ENCODE measurements around the gene ETV5. TPM values are rescaled to one million over a fixed set of nuclear protein-coding genes. Genes with fewer than 3 reads are reported as not detected.

The ETV5 gene
- total RNA-seq, 1 experiment from 2014 or later = 16.2 TPM

GRCh38 chr3:186046838-186047237 is 62.1 kb downstream of the ETV5 start:
- Mint-ChIP-seq H3K9me3 (ENCODE audit: unreplicated experiment) (no peaks in the 10 kb centered on the region), H3K27ac (ENCODE audit: unreplicated experiment) (no peak overlapping the region), H3K4me3 (ENCODE audit: unreplicated experiment) (no peak overlapping the region), H3K4me1 (ENCODE audit: low read depth, unreplicated experiment) (no peaks in the 10 kb centered on the region), H3K36me3 (ENCODE audit: insufficient read depth, unreplicated experiment) (no peaks in the 10 kb centered on the region), H3K27me3 (ENCODE audit: insufficient read depth, unreplicated experiment) (peaks cover 14% of the 10 kb centered on the region)
- DNase-seq = no peak
- Histone ChIP-seq H3K4me3 (ENCODE audit: low read depth, low read length) (no peak overlapping the region), H3K27me3 (replicated peaks; ENCODE audit: control insufficient read depth, insufficient read depth, low read length) (no peaks in the 10 kb centered on the region; the same call in 1 of the 2 replicates), H3K9me3 (no peaks in the 10 kb centered on the region), H3K36me3 (ENCODE audit: control insufficient read depth, insufficient read depth, low read length) (no peaks in the 10 kb centered on the region), H3K4me1 (no peaks in the 10 kb centered on the region)
- intact Hi-C loops (cut with micrococcal nuclease; ENCODE audit: unreplicated experiment) = no loop called here
- TF ChIP-seq, protein P1, sequence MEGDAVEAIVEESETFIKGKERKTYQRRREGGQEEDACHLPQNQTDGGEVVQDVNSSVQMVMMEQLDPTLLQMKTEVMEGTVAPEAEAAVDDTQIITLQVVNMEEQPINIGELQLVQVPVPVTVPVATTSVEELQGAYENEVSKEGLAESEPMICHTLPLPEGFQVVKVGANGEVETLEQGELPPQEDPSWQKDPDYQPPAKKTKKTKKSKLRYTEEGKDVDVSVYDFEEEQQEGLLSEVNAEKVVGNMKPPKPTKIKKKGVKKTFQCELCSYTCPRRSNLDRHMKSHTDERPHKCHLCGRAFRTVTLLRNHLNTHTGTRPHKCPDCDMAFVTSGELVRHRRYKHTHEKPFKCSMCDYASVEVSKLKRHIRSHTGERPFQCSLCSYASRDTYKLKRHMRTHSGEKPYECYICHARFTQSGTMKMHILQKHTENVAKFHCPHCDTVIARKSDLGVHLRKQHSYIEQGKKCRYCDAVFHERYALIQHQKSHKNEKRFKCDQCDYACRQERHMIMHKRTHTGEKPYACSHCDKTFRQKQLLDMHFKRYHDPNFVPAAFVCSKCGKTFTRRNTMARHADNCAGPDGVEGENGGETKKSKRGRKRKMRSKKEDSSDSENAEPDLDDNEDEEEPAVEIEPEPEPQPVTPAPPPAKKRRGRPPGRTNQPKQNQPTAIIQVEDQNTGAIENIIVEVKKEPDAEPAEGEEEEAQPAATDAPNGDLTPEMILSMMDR (IDR thresholded peaks at IDR 0.05; ENCODE audit: insufficient read depth in 1 of 2, low read depth in 1 of 2, low read length in 1 of 2, severe bottlenecking in 1 of 2, unreplicated experiment in 1 of 2) = no peak
- CTCF ChIA-PET = no interaction called here
- no TSS peak for BruUV-seq (replicated peaks)
- POLR2A ChIA-PET = no interaction called here

DNA sequence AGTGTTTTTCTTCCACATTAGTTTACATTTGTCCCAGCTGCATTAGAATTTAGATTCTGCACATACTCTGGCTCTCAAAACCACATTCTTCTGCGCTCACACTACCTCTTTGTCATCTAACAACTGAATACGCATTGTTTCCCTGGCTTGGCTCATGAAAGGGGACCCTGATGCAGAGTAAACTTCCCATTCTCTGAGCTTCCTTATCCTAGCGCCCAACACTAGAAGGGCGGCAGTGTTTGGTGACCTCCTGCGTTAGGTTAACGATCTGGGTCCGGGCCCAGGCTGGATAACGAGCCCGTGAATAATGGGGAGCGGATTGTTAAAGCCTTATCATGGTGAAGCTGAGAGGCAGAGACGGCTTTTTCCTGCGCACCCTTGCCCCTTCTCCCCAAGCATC is 63.9 kb downstream of the ETV5 start:
- intact Hi-C loops (cut with micrococcal nuclease; ENCODE audit: unreplicated experiment) = no loop called here
- H3K9me3 ChIP-seq = no peaks in the 10 kb centered on the region
- peaks cover 16% of the 10 kb centered on the region for H3K27me3 Mint-ChIP-seq (ENCODE audit: insufficient read depth, unreplicated experiment)
- ChIA-PET CTCF (no interaction called here), POLR2A (no interaction called here)
- H3K27me3 ChIP-seq (replicated peaks; ENCODE audit: control insufficient read depth, insufficient read depth, low read length) = no peaks in the 10 kb centered on the region; the same call in 1 of the 2 replicates
- BruUV-seq (replicated peaks) = no TSS peak
- H3K4me1 Mint-ChIP-seq (ENCODE audit: low read depth, unreplicated experiment) = no peaks in the 10 kb centered on the region
- H3K4me3 Mint-ChIP-seq (ENCODE audit: unreplicated experiment) = no peak overlapping the region
- H3K4me1 ChIP-seq = no peaks in the 10 kb centered on the region
- H3K9me3 Mint-ChIP-seq (ENCODE audit: unreplicated experiment) = no peaks in the 10 kb centered on the region
- no peaks in the 10 kb centered on the region for H3K36me3 Mint-ChIP-seq (ENCODE audit: insufficient read depth, unreplicated experiment)
- H3K4me3 ChIP-seq (ENCODE audit: low read depth, low read length) = no peak overlapping the region
- TF ChIP-seq, protein P1 (IDR thresholded peaks at IDR 0.05; ENCODE audit: insufficient read depth in 1 of 2, low read depth in 1 of 2, low read length in 1 of 2, severe bottlenecking in 1 of 2, unreplicated experiment in 1 of 2) = no peak
- H3K36me3 ChIP-seq (ENCODE audit: control insufficient read depth, insufficient read depth, low read length) = no peaks in the 10 kb centered on the region
- DNase-seq = no peak
- H3K27ac Mint-ChIP-seq (ENCODE audit: unreplicated experiment) = no peak overlapping the region

DNA sequence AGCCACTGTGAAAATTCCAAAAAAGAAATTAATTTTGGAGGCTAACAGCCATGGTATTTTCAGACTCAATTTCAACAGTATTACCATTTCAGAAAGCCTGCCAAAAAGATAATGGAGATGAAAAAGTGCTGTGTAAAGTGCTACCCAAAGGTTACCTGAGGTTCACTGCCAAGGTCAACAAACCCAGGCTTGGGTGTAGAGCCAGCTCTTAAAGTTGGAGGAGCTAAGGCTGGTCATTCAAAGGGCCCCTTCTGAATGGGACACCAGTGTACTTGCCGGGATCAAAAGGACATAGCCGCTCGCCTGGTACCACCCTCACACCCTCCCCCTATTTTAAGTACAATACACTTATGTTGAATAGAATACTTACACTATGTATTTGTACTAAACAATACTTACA is 64.5 kb downstream of the ETV5 start:
- ChIA-PET POLR2A (no interaction called here), CTCF (no interaction called here)
- Histone ChIP-seq H3K4me1 (no peaks in the 10 kb centered on the region), H3K4me3 (ENCODE audit: low read depth, low read length) (no peak overlapping the region), H3K9me3 (no peaks in the 10 kb centered on the region), H3K27me3 (replicated peaks; ENCODE audit: control insufficient read depth, insufficient read depth, low read length) (no peaks in the 10 kb centered on the region; the same call in 1 of the 2 replicates), H3K36me3 (ENCODE audit: control insufficient read depth, insufficient read depth, low read length) (no peaks in the 10 kb centered on the region)
- intact Hi-C loops (cut with micrococcal nuclease; ENCODE audit: unreplicated experiment) = no loop called here
- BruUV-seq (replicated peaks) = no TSS peak
- Mint-ChIP-seq H3K9me3 (ENCODE audit: unreplicated experiment) (no peaks in the 10 kb centered on the region), H3K36me3 (ENCODE audit: insufficient read depth, unreplicated experiment) (no peaks in the 10 kb centered on the region), H3K4me3 (ENCODE audit: unreplicated experiment) (no peak overlapping the region), H3K27me3 (ENCODE audit: insufficient read depth, unreplicated experiment) (peaks cover 19% of the 10 kb centered on the region), H3K27ac (ENCODE audit: unreplicated experiment) (no peak overlapping the region), H3K4me1 (ENCODE audit: low read depth, unreplicated experiment) (no peaks in the 10 kb centered on the region)
- TF ChIP-seq, protein P1 (IDR thresholded peaks at IDR 0.05; ENCODE audit: insufficient read depth in 1 of 2, low read depth in 1 of 2, low read length in 1 of 2, severe bottlenecking in 1 of 2, unreplicated experiment in 1 of 2) = no peak
- no peak for DNase-seq

All from Caco-2 (cell line).